Activated naive CD8-positive, alpha-beta T cell treated with anti-CD3 and anti-CD28 coated beads, Interleukin-2, amount 10 ng/mL, durations not matched to agents 7 days and 5 days (primary cell): ENCODE results near the gene RBMS1. TPM values are rescaled to one million over a fixed set of nuclear protein-coding genes. Genes with fewer than 3 reads are reported as not detected.
A peak's percentile ranks its signal among the peaks of the same experiment; 100 is the strongest.

Experiments
- ATAC-seq: fragments of 150-1000 bp; cut with Tn5 transposase; one replicate; pipeline ENCODE4 v1.10.0; 2021; ENCODE audit warnings: low read depth, moderate library complexity
- POLR2A ChIA-PET: fragments of 350-600 bp; sonication (Branson Sonifier 250); formaldehyde crosslinking; loops from one replicate; lab custom pipeline; 2021; ENCODE audit warnings: antibody characterized with exemption; lab: Charles Lee
- DNase-seq: peaks from one replicate; pipeline ENCODE4 v3.0.0; 2021
- H3K27ac Mint-ChIP-seq: one replicate; pipeline ENCODE4 v1.8.0; 2022; ENCODE audit warnings: mild to moderate bottlenecking, mixed read lengths
- H3K27me3 Mint-ChIP-seq: one replicate; pipeline ENCODE4 v1.8.0; 2022; ENCODE audit warnings: mild to moderate bottlenecking, moderate library complexity, mixed read lengths
- H3K36me3 Mint-ChIP-seq: one replicate; pipeline ENCODE4 v1.8.0; 2021; ENCODE audit warnings: mild to moderate bottlenecking, mixed read lengths
- H3K4me1 Mint-ChIP-seq: one replicate; pipeline ENCODE4 v1.8.0; 2021; ENCODE audit warnings: mixed read lengths
- H3K4me3 Mint-ChIP-seq: one replicate; pipeline ENCODE4 v1.8.0; 2022; ENCODE audit warnings: mild to moderate bottlenecking, moderate library complexity, mixed read lengths
- H3K9me3 Mint-ChIP-seq: one replicate; pipeline ENCODE4 v1.8.0; 2021; ENCODE audit warnings: mixed read lengths
- total RNA-seq, 2 experiments: library from RNA; stranded (reverse); gene quantifications; one replicate each; pipeline ENCODE4 v1.2.3, GENCODE V29; 2021

The RBMS1 gene
- total RNA-seq, 2 experiments from 2014 or later: 87.9 to 90.6 TPM

GRCh38 chr2:160306985-160307384 is 186.6 kb downstream of the RBMS1 start:
- Mint-ChIP-seq H3K27me3 (no peaks in the 10 kb centered on the region), H3K36me3 (peaks cover 28% of the 10 kb centered on the region), H3K4me3 (no peak overlapping the region), H3K9me3 (no peaks in the 10 kb centered on the region), H3K27ac (no peak overlapping the region), H3K4me1 (no peaks in the 10 kb centered on the region)
- POLR2A ChIA-PET: no interaction called here
- DNase-seq (no peak), ATAC-seq (no peak)

DNA sequence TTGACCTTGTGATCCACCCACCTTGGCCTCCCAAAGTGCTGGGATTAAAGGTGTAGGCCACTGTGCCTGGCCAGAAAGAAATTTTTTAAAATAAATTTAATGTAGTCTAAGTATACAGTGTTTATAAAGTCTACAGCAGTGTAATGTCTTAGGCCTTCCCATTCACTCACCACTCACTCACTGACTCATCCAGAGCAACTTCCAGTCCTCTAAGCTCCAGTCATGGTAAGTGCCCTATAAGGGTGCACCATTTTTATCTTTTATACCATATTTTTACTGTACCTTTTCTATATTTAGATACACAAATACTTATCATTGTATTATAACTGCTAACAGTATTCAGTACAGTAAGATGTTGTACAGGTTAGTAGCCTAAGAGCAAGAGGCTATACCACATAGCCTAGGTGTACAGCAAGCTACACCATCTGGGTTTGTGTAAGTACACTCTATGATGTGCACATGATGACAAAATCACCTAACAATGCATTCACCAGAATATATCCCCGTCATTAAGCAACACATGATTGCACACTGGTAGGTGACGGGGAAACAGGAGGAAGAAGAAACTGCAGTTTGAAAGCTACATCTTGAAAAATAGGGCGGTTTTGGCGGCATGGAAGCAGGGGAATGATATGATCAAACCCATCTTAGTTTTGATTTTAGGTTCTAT is 188.4 kb downstream of the RBMS1 start:
- ATAC-seq: no peak
- no peaks in the 10 kb centered on the region for H3K27me3 Mint-ChIP-seq
- POLR2A ChIA-PET: no interaction called here
- H3K4me3 Mint-ChIP-seq: no peak overlapping the region
- H3K27ac Mint-ChIP-seq: no peak overlapping the region
- DNase-seq: no peak
- peaks cover 1% of the 10 kb centered on the region for H3K4me1 Mint-ChIP-seq
- peaks cover 27% of the 10 kb centered on the region for H3K36me3 Mint-ChIP-seq
- H3K9me3 Mint-ChIP-seq: no peaks in the 10 kb centered on the region

DNA sequence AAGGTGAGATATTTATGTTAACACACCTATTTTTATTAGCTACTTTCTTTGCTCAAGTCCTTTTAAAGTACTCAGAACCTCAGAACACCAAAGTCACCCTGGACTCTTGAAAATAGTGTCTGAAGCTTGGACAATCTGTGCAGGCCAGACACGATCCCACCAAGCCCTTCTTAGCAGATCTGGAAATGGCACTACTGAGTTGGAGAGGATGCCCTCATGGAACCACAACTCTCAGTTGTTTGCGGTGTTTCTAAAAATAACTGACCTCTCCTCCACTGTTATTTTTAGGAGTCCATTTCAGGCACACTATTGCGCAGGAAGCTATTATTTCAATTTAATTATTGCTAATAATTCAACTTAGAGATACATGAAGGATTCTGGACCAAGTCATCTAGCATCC is 190.1 kb downstream of the RBMS1 start:
- Mint-ChIP-seq H3K4me1 (peaks cover 11% of the 10 kb centered on the region), H3K36me3 (peaks cover 36% of the 10 kb centered on the region), H3K27ac (no peak overlapping the region), H3K27me3 (no peaks in the 10 kb centered on the region), H3K4me3 (no peak overlapping the region), H3K9me3 (no peaks in the 10 kb centered on the region)
- ATAC-seq (no peak), DNase-seq (no peak)
- POLR2A ChIA-PET: no interaction called here

GRCh38 chr2:160303076-160303475 is 190.5 kb downstream of the RBMS1 start:
- H3K36me3 Mint-ChIP-seq: peaks cover 41% of the 10 kb centered on the region
- no peak overlapping the region for H3K27ac Mint-ChIP-seq
- H3K4me1 Mint-ChIP-seq: peaks cover 14% of the 10 kb centered on the region

GRCh38 chr2:160301420-160301819 is 192.2 kb downstream of the RBMS1 start:
- no peak for DNase-seq
- Mint-ChIP-seq H3K9me3 (peaks cover 2% of the 10 kb centered on the region), H3K4me1 (peaks cover 20% of the 10 kb centered on the region), H3K36me3 (peaks cover 53% of the 10 kb centered on the region), H3K27ac (no peak overlapping the region), H3K4me3 (no peak overlapping the region), H3K27me3 (no peaks in the 10 kb centered on the region)
- ATAC-seq: no peak
- POLR2A ChIA-PET: interaction anchor here (0.7 kb wide), 1 partner anchor 20 kb away, joined by 3 read pairs; no protein-coding TSS in a partner anchor

More at GRCh38 chr2:160303076-160303475, 190.5 kb downstream of the RBMS1 start:
- DNase-seq (no peak), ATAC-seq (no peak)
- H3K27me3 Mint-ChIP-seq: no peaks in the 10 kb centered on the region
- H3K4me3 Mint-ChIP-seq: no peak overlapping the region
- POLR2A ChIA-PET: no interaction called here
- H3K9me3 Mint-ChIP-seq: peaks cover 2% of the 10 kb centered on the region

DNA sequence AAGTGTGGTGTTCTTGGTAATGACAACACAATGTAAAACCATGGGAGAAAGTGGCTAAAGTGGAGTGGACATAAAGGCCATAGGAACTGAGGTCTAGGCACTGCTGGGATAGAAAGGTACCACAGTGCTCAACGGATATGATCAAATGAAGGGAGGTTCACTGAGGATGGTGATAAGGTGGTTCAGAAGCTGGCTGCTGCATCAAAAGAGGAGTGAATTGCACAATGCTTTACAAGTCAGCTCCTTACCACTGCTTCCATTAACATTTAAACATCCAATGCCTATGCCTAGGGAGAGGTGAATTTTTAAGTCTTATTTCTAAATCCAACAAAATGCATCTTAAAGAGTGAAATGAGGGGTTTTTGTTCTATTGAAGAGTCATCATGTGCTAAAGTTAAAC is 193.4 kb downstream of the RBMS1 start:
- H3K9me3 Mint-ChIP-seq: peaks cover 2% of the 10 kb centered on the region

GRCh38 chr2:160299540-160299939 is 194.1 kb downstream of the RBMS1 start:
- H3K9me3 Mint-ChIP-seq: peaks cover 2% of the 10 kb centered on the region
- POLR2A ChIA-PET: no interaction called here
- no peak overlapping the region for H3K27ac Mint-ChIP-seq
- H3K4me3 Mint-ChIP-seq: no peak overlapping the region
- peaks cover 38% of the 10 kb centered on the region for H3K4me1 Mint-ChIP-seq
- ATAC-seq (no peak), DNase-seq (no peak)
- H3K36me3 Mint-ChIP-seq: peaks cover 61% of the 10 kb centered on the region
- H3K27me3 Mint-ChIP-seq: no peaks in the 10 kb centered on the region

More for the DNA sequence above, 193.4 kb downstream of the RBMS1 start:
- no peak for ATAC-seq
- Mint-ChIP-seq H3K27me3 (no peaks in the 10 kb centered on the region), H3K4me1 (peaks cover 31% of the 10 kb centered on the region), H3K36me3 (peaks cover 58% of the 10 kb centered on the region), H3K27ac (no peak overlapping the region), H3K4me3 (no peak overlapping the region)
- DNase-seq: no peak
- POLR2A ChIA-PET: no interaction called here

- Mint-ChIP-seq H3K36me3 (peaks cover 64% of the 10 kb centered on the region), H3K9me3 (peaks cover 2% of the 10 kb centered on the region), H3K27ac (no peak overlapping the region), H3K4me3 (no peak overlapping the region), H3K4me1 (peaks cover 40% of the 10 kb centered on the region), H3K27me3 (no peaks in the 10 kb centered on the region)
- no peak for DNase-seq
- POLR2A ChIA-PET: no interaction called here
- ATAC-seq: no peak
Observed at GRCh38 chr2:160298960-160299359, 194.6 kb downstream of the RBMS1 start.

DNA sequence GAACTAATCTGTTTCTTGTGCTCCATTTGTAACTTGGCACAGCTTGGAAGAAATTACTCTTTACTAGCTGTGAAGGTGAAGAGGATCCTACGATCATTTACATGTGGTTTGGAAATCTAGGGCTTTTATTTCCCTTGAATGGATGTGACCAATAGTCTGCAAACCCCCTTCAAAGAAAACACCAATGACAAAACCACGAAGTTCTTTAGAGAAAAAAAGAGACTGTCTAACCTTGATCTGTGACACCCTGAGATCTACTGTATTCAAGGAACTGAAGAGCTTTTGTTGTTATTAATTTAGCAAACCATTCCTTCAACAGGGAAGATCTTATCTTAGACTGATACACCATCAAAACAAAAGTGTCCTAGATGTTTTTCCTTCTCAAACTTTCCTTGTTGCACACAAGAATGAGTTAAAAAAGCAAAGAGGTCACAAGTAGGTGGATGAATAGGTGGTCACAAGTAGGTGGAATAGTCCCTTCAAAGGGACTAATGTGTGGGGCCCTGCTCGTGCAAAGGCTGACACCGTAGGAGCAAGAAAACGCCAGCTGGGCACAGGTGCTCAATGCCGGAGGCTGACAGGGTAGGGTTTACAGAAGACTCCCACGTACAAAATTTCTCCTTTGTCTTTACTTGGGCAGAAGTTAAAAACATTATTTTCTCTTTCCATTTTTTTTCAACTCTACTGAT is 197.9 kb downstream of the RBMS1 start:
- H3K4me3 Mint-ChIP-seq: peak overlapping the region; percentile 15

GRCh38 chr2:160294889-160295288 is 198.7 kb downstream of the RBMS1 start:
- Mint-ChIP-seq H3K9me3 (peaks cover 2% of the 10 kb centered on the region), H3K36me3 (peaks cover 74% of the 10 kb centered on the region), H3K27me3 (no peaks in the 10 kb centered on the region), H3K27ac (no peak overlapping the region), H3K4me1 (peaks cover 38% of the 10 kb centered on the region), H3K4me3 (no peak overlapping the region)
- POLR2A ChIA-PET: no interaction called here
- DNase-seq (no peak), ATAC-seq (no peak)

More for the DNA sequence above, 197.9 kb downstream of the RBMS1 start:
- POLR2A ChIA-PET: no interaction called here
- Mint-ChIP-seq H3K27me3 (no peaks in the 10 kb centered on the region), H3K4me1 (peaks cover 42% of the 10 kb centered on the region), H3K36me3 (peaks cover 77% of the 10 kb centered on the region), H3K9me3 (peaks cover 2% of the 10 kb centered on the region), H3K27ac (peak overlapping the region; percentile 2)
- ATAC-seq (peak; percentile 42), DNase-seq (no peak)

DNA sequence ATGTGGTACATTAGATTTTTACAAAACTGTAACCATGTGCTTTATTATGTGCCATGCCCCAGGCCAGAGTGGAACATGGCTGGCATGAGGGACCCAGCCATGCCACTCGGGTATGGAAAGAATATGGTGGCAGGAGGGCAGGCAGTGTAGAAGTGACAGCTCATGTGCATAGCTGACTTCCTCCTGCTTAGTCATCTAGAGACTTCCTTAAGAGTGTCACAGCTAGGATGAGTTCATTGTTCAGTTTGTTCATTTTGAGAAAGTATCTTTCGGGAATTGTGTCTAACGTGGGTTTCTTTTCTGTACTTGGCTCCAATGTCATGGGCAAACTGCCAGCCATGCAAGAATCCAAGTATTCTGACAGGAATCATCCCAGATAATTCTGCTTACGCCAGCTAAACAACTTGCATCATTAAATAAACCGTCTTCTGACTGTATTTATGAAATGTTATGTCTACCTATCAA is 199.2 kb downstream of the RBMS1 start:
- Mint-ChIP-seq H3K27me3 (no peaks in the 10 kb centered on the region), H3K4me3 (no peak overlapping the region), H3K4me1 (peaks cover 32% of the 10 kb centered on the region), H3K36me3 (peaks cover 71% of the 10 kb centered on the region), H3K27ac (no peak overlapping the region), H3K9me3 (peaks cover 2% of the 10 kb centered on the region)
- POLR2A ChIA-PET: no interaction called here
- no peak for DNase-seq
- peak; percentile 47 for ATAC-seq

GRCh38 chr2:160293391-160294091 is 200.1 kb downstream of the RBMS1 start:
- no peaks in the 10 kb centered on the region for H3K27me3 Mint-ChIP-seq
- H3K36me3 Mint-ChIP-seq: peaks cover 68% of the 10 kb centered on the region
- H3K4me3 Mint-ChIP-seq: no peak overlapping the region
- H3K4me1 Mint-ChIP-seq: peaks cover 31% of the 10 kb centered on the region
- peaks cover 2% of the 10 kb centered on the region for H3K9me3 Mint-ChIP-seq
- DNase-seq: no peak
- no peak for ATAC-seq
- POLR2A ChIA-PET: no interaction called here
- H3K27ac Mint-ChIP-seq: no peak overlapping the region

DNA sequence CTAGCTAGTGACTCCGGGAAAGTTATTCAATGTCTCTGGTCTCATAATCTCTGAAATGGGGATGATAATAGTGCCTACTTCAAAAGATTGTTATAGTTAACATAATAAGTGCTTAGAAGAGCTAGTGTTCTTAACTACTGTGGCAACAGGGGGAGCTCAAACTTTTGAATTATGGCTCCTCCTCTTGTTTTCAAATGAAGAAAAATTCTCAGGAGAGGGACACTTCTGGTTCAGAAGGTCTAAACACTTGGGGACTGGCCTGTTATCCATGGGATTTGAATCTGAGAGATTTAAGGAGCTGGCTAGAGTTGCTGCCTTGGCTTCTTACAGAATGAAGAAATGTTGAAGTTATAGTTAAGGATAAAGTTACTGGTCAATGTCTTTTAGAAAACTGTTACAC is 201.4 kb downstream of the RBMS1 start:
- ATAC-seq (no peak), DNase-seq (no peak)
- Mint-ChIP-seq H3K4me1 (peaks cover 27% of the 10 kb centered on the region), H3K27me3 (no peaks in the 10 kb centered on the region), H3K4me3 (no peak overlapping the region), H3K36me3 (peaks cover 63% of the 10 kb centered on the region), H3K9me3 (no peaks in the 10 kb centered on the region), H3K27ac (no peak overlapping the region)
- POLR2A ChIA-PET: no interaction called here
